NOMO-1 treated with DMSO at 0.1 percent for 48 hours (cell line): ENCODE results near the gene RNF31.
"Not testable (repeated sequence)": the region's sequence is repeated elsewhere in the genome, so short reads cannot be mapped to it uniquely, and the experiment has no call there.

Source experiments
- DNase-seq: peaks from one replicate; lab custom pipeline; 2025; ENCODE audit not compliant: unreplicated experiment; lab: John Stamatoyannopoulos, UW

The RNF31 gene

GRCh38 chr14:24197056-24197450 is 49.8 kb downstream of the RNF31 start:
- no peak for DNase-seq

- no peak for DNase-seq
Observed at GRCh38 chr14:24198814-24199524, 51.7 kb downstream of the RNF31 start.

GRCh38 chr14:24202538-24202937 is 55.2 kb downstream of the RNF31 start:
- not testable (repeated sequence) for DNase-seq

- DNase-seq = not testable (repeated sequence)
Observed at GRCh38 chr14:24203249-24203886, 56.1 kb downstream of the RNF31 start.

- no peak for DNase-seq
Observed at GRCh38 chr14:24204163-24205146, 57.2 kb downstream of the RNF31 start.

- DNase-seq = no peak
Observed at GRCh38 chr14:24206260-24207103, 59.2 kb downstream of the RNF31 start.

- no peak for DNase-seq
Observed at GRCh38 chr14:24207104-24207551, 59.8 kb downstream of the RNF31 start.

- no peak for DNase-seq
Observed at GRCh38 chr14:24207625-24208024, 60.3 kb downstream of the RNF31 start.
